Neutrophil (primary cell): ENCODE results near the gene ISOC2.

Experiments used
- H3K27ac ChIP-seq: fragments of 200-600 bp; sonication (generic); 2 replicates; pipeline ENCODE4 v1.5.1; 2016; ENCODE audit warnings: mild to moderate bottlenecking, moderate library complexity
- H3K27me3 ChIP-seq: fragments of 200-600 bp; sonication (generic); 2 replicates; pipeline ENCODE4 v1.6.0; 2016; ENCODE audit warnings: mild to moderate bottlenecking
- H3K36me3 ChIP-seq: fragments of 200-600 bp; sonication (generic); 2 replicates; pipeline ENCODE4 v1.5.1; 2017
- H3K4me1 ChIP-seq, 2 experiments: fragments of 200-600 bp in 1 of 2; sonication (generic) in 1 of 2; 1 replicate in 1 of 2; 2 replicates in 1 of 2; pipeline versions ENCODE4 v1.5.1 to v1.6.1; 2013 to 2016; ENCODE audit warnings: low read depth in 1 of 2, low read length in 1 of 2, mild to moderate bottlenecking in 1 of 2, moderate library complexity in 1 of 2; ENCODE audit not compliant: control insufficient read depth in 1 of 2, insufficient read depth in 1 of 2
- H3K4me3 ChIP-seq, 2 experiments: fragments of 200-600 bp in 1 of 2; sonication (generic) in 1 of 2; 1 replicate in 1 of 2; 2 replicates in 1 of 2; pipeline ENCODE4 v1.5.1; 2013 to 2016; ENCODE audit warnings: low read depth in 1 of 2, low read length in 1 of 2, mild to moderate bottlenecking in 1 of 2, moderate library complexity in 1 of 2
- H3K9me3 ChIP-seq: fragments of 200-600 bp; sonication (generic); 2 replicates; pipeline ENCODE4 v1.5.1; 2016
- CTCF ChIP-seq: fragments of 200-600 bp; sonication (generic); IDR thresholded peaks from 2 replicates; pipeline ENCODE4 v1.5.1; 2016; ENCODE audit warnings: antibody characterized with exemption

Gene ISOC2

GRCh38 chr19:55444646-55445045 lies 16.8 kb downstream of the ISOC2 start:
- no peak overlapping the region for H3K27ac ChIP-seq
- no peak overlapping the region for H3K4me3 ChIP-seq
- H3K27me3 ChIP-seq = peaks cover 96% of the 10 kb centered on the region
- H3K36me3 ChIP-seq = no peaks in the 10 kb centered on the region
- TF ChIP-seq CTCF = no peak
- H3K4me1 ChIP-seq = no peaks in the 10 kb centered on the region
- H3K9me3 ChIP-seq = no peaks in the 10 kb centered on the region

GRCh38 chr19:55443824-55444480 lies 17.5 kb downstream of the ISOC2 start:
- Histone ChIP-seq H3K27me3 (peaks cover 96% of the 10 kb centered on the region), H3K4me3 (no peak overlapping the region), H3K27ac (no peak overlapping the region), H3K4me1 (no peaks in the 10 kb centered on the region), H3K9me3 (no peaks in the 10 kb centered on the region), H3K36me3 (no peaks in the 10 kb centered on the region)
- no peak for TF ChIP-seq CTCF

GRCh38 chr19:55443045-55443823 lies 18.2 kb downstream of the ISOC2 start, which contains the start of gene SHISA7:
Gene SHISA7 (minus strand): TSS chr19:55443300. CDS start chr19:55442863, 437 bp downstream.
- H3K9me3 ChIP-seq = no peaks in the 10 kb centered on the region
- H3K27me3 ChIP-seq = peaks cover 98% of the 10 kb centered on the region
- H3K36me3 ChIP-seq = no peaks in the 10 kb centered on the region
- no peak within 1 kb of the TSS for H3K27ac ChIP-seq
- TF ChIP-seq CTCF = no peak
- H3K4me3 ChIP-seq = no peak within 1 kb of the TSS
- H3K4me1 ChIP-seq = no peaks in the 10 kb centered on the region

- H3K4me3 ChIP-seq = no peak overlapping the region
- peaks cover 98% of the 10 kb centered on the region for H3K27me3 ChIP-seq
Measured at GRCh38 chr19:55442372-55442961, 19.0 kb downstream of the ISOC2 start.

More at GRCh38 chr19:55442372-55442961, 19.0 kb downstream of the ISOC2 start:
- Histone ChIP-seq H3K9me3 (no peaks in the 10 kb centered on the region), H3K4me1 (no peaks in the 10 kb centered on the region), H3K36me3 (no peaks in the 10 kb centered on the region), H3K27ac (no peak overlapping the region)
- TF ChIP-seq CTCF = no peak
